WTC11 (cell line): ENCODE data around the gene MEGF10. TPM values are rescaled to one million over a fixed set of nuclear protein-coding genes. Genes with fewer than 3 reads are reported as not detected.
A peak's percentile ranks its signal among the peaks of the same experiment; 100 is the strongest.

Experiments
- ATAC-seq: fragments of 200-7000 bp; cut with Tn5 transposase; 2 replicates; pipeline ENCODE4 v1.10.0; 2021; ENCODE audit warnings: mild to moderate bottlenecking, moderate library complexity
- CTCF ChIA-PET: fragments of 300-600 bp; sonication (Branson Sonifier 250); formaldehyde crosslinking; loops from one replicate; lab custom pipeline; 2021; ENCODE audit warnings: antibody characterized with exemption; lab: Charles Lee
- POLR2A ChIA-PET: fragments of 350-600 bp; sonication (Branson Sonifier 250); formaldehyde crosslinking; loops from one replicate; lab custom pipeline; 2021; ENCODE audit warnings: antibody characterized with exemption; lab: Charles Lee
- DNase-seq: peaks from one replicate; pipeline ENCODE4 v3.0.0; 2021; ENCODE audit warnings: low spot score
- H3K27ac Mint-ChIP-seq: 2 replicates; pipeline ENCODE4 v1.8.0; 2021; ENCODE audit warnings: mixed read lengths
- H3K27me3 Mint-ChIP-seq: 2 replicates; pipeline ENCODE4 v1.8.0; 2021; ENCODE audit warnings: low read depth, mild to moderate bottlenecking, moderate library complexity, mixed read lengths
- H3K36me3 Mint-ChIP-seq: 2 replicates; pipeline ENCODE4 v1.8.0; 2021; ENCODE audit warnings: mixed read lengths
- H3K4me1 Mint-ChIP-seq: 2 replicates; pipeline ENCODE4 v1.8.0; 2022; ENCODE audit warnings: mixed read lengths
- H3K4me3 Mint-ChIP-seq: 2 replicates; pipeline ENCODE4 v1.8.0; 2021; ENCODE audit warnings: mild to moderate bottlenecking, moderate library complexity, mixed read lengths
- H3K9me3 Mint-ChIP-seq: 2 replicates; pipeline ENCODE4 v1.8.0; 2021; ENCODE audit warnings: mixed read lengths
- AR ChIP-seq: fragments of 250-450 bp; sonication (Bioruptor Pico); IDR thresholded peaks from 2 replicates; pipeline ENCODE4 v1.9.0; 2021; ENCODE audit warnings: mild to moderate bottlenecking
- ETV6 ChIP-seq: sonication (generic); formaldehyde crosslinking; IDR thresholded peaks from 2 replicates; pipeline ENCODE4 v1.8.1; 2022; ENCODE audit warnings: mild to moderate bottlenecking, missing genetic modification reagents
- GRHL2 ChIP-seq: fragments of 250-450 bp; sonication (Bioruptor Pico); IDR thresholded peaks from 2 replicates; pipeline ENCODE4 v1.8.0; 2022; ENCODE audit warnings: mild to moderate bottlenecking, moderate library complexity; ENCODE audit not compliant: insufficient replicate concordance, severe bottlenecking
- GTF2I ChIP-seq: fragments of 250-450 bp; sonication (Bioruptor Pico); conservative IDR thresholded peaks from 2 replicates; pipeline ENCODE4 v1.4.0; 2021; ENCODE audit warnings: mild to moderate bottlenecking
- HMGA2 ChIP-seq: fragments of 250-450 bp; sonication (Bioruptor Pico); IDR thresholded peaks from 2 replicates; pipeline ENCODE4 v1.4.0; 2021; ENCODE audit warnings: mild to moderate bottlenecking, moderate library complexity
- HMGXB4 ChIP-seq: sonication (generic); formaldehyde crosslinking; IDR thresholded peaks from 2 replicates; pipeline ENCODE4 v1.8.1; 2023; ENCODE audit warnings: mild to moderate bottlenecking, moderate library complexity, missing genetic modification reagents
- NFATC4 ChIP-seq: fragments of 250-450 bp; sonication (Bioruptor Pico); IDR thresholded peaks from 2 replicates; pipeline ENCODE4 v1.9.0; 2021; ENCODE audit warnings: mild to moderate bottlenecking
- NFYB ChIP-seq: sonication (generic); formaldehyde crosslinking; conservative IDR thresholded peaks from 2 replicates; pipeline ENCODE4 v1.8.0; 2022; ENCODE audit warnings: low read depth, missing genetic modification reagents
- NR3C1 ChIP-seq: sonication (generic); formaldehyde crosslinking; conservative IDR thresholded peaks from 2 replicates; pipeline ENCODE4 v1.8.1; 2023; ENCODE audit warnings: low read depth, mild to moderate bottlenecking, missing genetic modification reagents
- OVOL2 ChIP-seq: fragments of 250-450 bp; sonication (Bioruptor Pico); IDR thresholded peaks from 2 replicates; pipeline ENCODE4 v1.9.0; 2021; ENCODE audit warnings: mild to moderate bottlenecking, borderline replicate concordance
- RELA ChIP-seq: sonication (generic); formaldehyde crosslinking; IDR thresholded peaks from 2 replicates; pipeline ENCODE4 v1.8.1; 2022; ENCODE audit warnings: missing genetic modification reagents, mild to moderate bottlenecking, borderline replicate concordance
- TEAD1 ChIP-seq: sonication (generic); formaldehyde crosslinking; IDR thresholded peaks from 2 replicates; pipeline ENCODE4 v1.8.0; 2022; ENCODE audit warnings: mild to moderate bottlenecking, missing genetic modification reagents
- TP53 ChIP-seq: sonication (generic); formaldehyde crosslinking; IDR thresholded peaks from 2 replicates; pipeline ENCODE4 v1.8.1; 2023; ENCODE audit warnings: mild to moderate bottlenecking, missing genetic modification reagents
- USF1 ChIP-seq: sonication (generic); formaldehyde crosslinking; IDR thresholded peaks from 2 replicates; pipeline ENCODE4 v1.8.0; 2022; ENCODE audit warnings: mild to moderate bottlenecking, missing genetic modification reagents
- ZNF138 ChIP-seq: sonication (generic); formaldehyde crosslinking; conservative IDR thresholded peaks from 2 replicates; pipeline ENCODE4 v1.8.1; 2022; ENCODE audit warnings: mild to moderate bottlenecking, moderate library complexity, missing genetic modification reagents
- ZNF263 ChIP-seq: sonication (generic); formaldehyde crosslinking; IDR thresholded peaks from 2 replicates; pipeline ENCODE4 v1.8.1; 2022; ENCODE audit warnings: low read depth, mild to moderate bottlenecking, moderate library complexity, missing genetic modification reagents
- ZNF512 ChIP-seq: sonication (generic); formaldehyde crosslinking; IDR thresholded peaks from 2 replicates; pipeline ENCODE4 v1.8.1; 2022; ENCODE audit warnings: missing genetic modification reagents, borderline replicate concordance
- total RNA-seq: library from RNA; stranded (reverse); gene quantifications from 3 replicates; pipeline ENCODE4 v1.2.3, GENCODE V29; 2021
- TF ChIP-seq, protein P1 (sequence below): sonication (generic); formaldehyde crosslinking; IDR thresholded peaks from 2 replicates; pipeline ENCODE4 v1.8.1; 2023; ENCODE audit warnings: mild to moderate bottlenecking, missing genetic modification reagents
- TF ChIP-seq, protein P2 (sequence below): fragments of 250-450 bp; sonication (Bioruptor Pico); IDR thresholded peaks from 2 replicates; pipeline ENCODE4 v1.8.0; 2021; ENCODE audit warnings: mild to moderate bottlenecking
- TF ChIP-seq, protein P3 (sequence below): fragments of 250-450 bp; sonication (Bioruptor Pico); conservative IDR thresholded peaks from 2 replicates; pipeline ENCODE4 v1.9.0; 2021; ENCODE audit warnings: mild to moderate bottlenecking

Gene MEGF10
- total RNA-seq, 1 experiment from 2014 or later, result 24.5 TPM

DNA sequence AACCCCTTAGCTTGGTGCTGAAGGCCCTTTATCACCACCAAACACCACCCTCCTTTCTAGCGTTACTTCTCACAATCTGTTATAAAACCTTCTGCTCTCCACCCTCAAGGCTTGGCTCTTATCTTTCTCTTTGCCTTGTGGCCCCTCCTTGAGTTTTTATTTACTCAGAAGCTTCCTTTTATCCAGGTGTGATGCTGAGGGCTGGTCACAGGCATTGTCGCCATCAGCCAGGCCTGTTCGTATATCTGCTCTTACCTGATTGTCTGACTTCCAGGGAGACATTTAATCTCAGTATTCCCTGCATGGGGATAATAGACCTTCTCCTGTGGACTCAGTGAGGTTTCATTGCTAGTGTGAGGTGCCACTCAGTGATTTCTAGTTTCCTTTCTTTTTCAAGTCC is 34.2 kb downstream of the MEGF10 start:
- CTCF ChIA-PET, result interaction anchor here (1.2 to 2.2 kb wide), 3 partner anchors 11 to 34 kb away, joined by 3 to 6 read pairs (median 6); partner anchors contain the start of gene MEGF10
- peaks cover 81% of the 10 kb centered on the region for H3K4me1 Mint-ChIP-seq
- ATAC-seq, result no peak

GRCh38 chr5:127326431-127326830 is 35.8 kb downstream of the MEGF10 start:
- Mint-ChIP-seq H3K4me1 (peaks cover 81% of the 10 kb centered on the region), H3K27me3 (no peaks in the 10 kb centered on the region), H3K36me3 (no peaks in the 10 kb centered on the region), H3K27ac (peak overlapping the region; percentile 35), H3K4me3 (no peak overlapping the region), H3K9me3 (no peaks in the 10 kb centered on the region)
- DNase-seq, result no peak
- CTCF ChIA-PET, result interaction anchor here (1.1 to 2.2 kb wide), 8 partner anchors 13 to 166 kb away, joined by 3 to 7 read pairs (median 5); partner anchors contain the start of gene MEGF10
- POLR2A ChIA-PET, result no interaction called here
- TF ChIP-seq NFATC4, result no peak
- no peak for TF ChIP-seq NFYB (CRISPR knock-in tag)
- no peak for TF ChIP-seq TP53 (CRISPR knock-in tag)
- TF ChIP-seq, protein P1, sequence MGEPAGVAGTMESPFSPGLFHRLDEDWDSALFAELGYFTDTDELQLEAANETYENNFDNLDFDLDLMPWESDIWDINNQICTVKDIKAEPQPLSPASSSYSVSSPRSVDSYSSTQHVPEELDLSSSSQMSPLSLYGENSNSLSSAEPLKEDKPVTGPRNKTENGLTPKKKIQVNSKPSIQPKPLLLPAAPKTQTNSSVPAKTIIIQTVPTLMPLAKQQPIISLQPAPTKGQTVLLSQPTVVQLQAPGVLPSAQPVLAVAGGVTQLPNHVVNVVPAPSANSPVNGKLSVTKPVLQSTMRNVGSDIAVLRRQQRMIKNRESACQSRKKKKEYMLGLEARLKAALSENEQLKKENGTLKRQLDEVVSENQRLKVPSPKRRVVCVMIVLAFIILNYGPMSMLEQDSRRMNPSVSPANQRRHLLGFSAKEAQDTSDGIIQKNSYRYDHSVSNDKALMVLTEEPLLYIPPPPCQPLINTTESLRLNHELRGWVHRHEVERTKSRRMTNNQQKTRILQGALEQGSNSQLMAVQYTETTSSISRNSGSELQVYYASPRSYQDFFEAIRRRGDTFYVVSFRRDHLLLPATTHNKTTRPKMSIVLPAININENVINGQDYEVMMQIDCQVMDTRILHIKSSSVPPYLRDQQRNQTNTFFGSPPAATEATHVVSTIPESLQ, result no peak
- no peak for TF ChIP-seq AR (CRISPR knock-in tag)
- no peak for TF ChIP-seq HMGXB4 (CRISPR knock-in tag)
- TF ChIP-seq RELA (CRISPR knock-in tag), result no peak
- no peak for TF ChIP-seq HMGA2 (CRISPR knock-in tag)
- no peak for TF ChIP-seq GTF2I (CRISPR knock-in tag)
- TF ChIP-seq GRHL2 (CRISPR knock-in tag), result no peak
- TF ChIP-seq, protein P2, sequence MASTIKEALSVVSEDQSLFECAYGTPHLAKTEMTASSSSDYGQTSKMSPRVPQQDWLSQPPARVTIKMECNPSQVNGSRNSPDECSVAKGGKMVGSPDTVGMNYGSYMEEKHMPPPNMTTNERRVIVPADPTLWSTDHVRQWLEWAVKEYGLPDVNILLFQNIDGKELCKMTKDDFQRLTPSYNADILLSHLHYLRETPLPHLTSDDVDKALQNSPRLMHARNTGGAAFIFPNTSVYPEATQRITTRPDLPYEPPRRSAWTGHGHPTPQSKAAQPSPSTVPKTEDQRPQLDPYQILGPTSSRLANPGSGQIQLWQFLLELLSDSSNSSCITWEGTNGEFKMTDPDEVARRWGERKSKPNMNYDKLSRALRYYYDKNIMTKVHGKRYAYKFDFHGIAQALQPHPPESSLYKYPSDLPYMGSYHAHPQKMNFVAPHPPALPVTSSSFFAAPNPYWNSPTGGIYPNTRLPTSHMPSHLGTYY (CRISPR knock-in tag), result no peak
- TF ChIP-seq TEAD1 (CRISPR knock-in tag), result no peak
- TF ChIP-seq ZNF138 (CRISPR knock-in tag), result no peak
- TF ChIP-seq, protein P3, sequence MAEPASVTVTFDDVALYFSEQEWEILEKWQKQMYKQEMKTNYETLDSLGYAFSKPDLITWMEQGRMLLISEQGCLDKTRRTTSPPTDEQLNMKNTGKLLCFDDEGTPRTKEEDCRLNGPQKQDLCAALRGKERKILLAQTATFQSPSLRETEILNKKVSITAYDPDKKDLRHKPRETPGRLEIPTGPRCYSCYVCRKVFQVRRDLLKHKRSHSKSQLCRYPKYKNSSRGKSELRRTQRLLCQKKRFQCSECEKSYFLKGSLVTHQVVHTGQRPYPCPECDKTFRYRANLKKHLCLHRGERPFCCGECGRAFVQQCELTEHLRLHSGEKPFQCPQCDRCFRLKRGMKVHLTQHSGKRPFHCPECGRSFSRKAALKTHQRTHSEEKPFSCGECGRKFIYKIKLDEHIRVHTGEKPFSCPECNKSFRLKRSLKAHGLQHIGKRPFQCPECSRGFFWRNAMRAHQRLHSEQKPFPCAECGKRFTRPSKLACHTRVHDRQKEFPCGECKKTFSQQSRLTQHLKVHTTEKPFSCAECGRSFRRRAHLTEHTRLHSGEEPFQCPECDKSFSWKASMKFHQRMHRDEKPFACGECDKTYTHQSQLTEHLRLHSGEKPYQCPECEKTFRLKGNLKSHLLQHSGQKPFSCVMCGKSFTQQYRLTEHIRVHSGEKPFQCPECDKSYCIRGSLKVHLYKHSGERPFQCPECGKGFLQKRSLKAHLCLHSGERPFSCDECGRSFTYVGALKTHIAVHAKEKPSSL (CRISPR knock-in tag), result no peak
- TF ChIP-seq OVOL2, result no peak
- no peak for TF ChIP-seq NR3C1
- TF ChIP-seq USF1 (CRISPR knock-in tag), result no peak
- no peak for TF ChIP-seq ZNF263 (CRISPR knock-in tag)
- peak; percentile 54 for ATAC-seq

More for the DNA sequence above, 34.2 kb downstream of the MEGF10 start:
- TF ChIP-seq NFYB (CRISPR knock-in tag) (no peak), ZNF512 (CRISPR knock-in tag) (no peak), ETV6 (CRISPR knock-in tag) (no peak), GRHL2 (CRISPR knock-in tag) (no peak)
- POLR2A ChIA-PET, result no interaction called here
- Mint-ChIP-seq H3K36me3 (no peaks in the 10 kb centered on the region), H3K27me3 (no peaks in the 10 kb centered on the region), H3K27ac (no peak overlapping the region), H3K9me3 (no peaks in the 10 kb centered on the region), H3K4me3 (no peak overlapping the region)
- DNase-seq, result no peak
